HG03469 (cell line): ENCODE measurements around the gene FOXRED2.
A peak's percentile ranks its signal among the peaks of the same experiment; 100 is the strongest.
"Not testable (repeated sequence)": the region's sequence is repeated elsewhere in the genome, so short reads cannot be mapped to it uniquely, and the experiment has no call there.

Experiments used
- ATAC-seq: cut with Tn5 transposase; IDR thresholded peaks from one replicate; pipeline ENCODE4 v1.9.1; 2021; ENCODE audit warnings: mild to moderate bottlenecking, moderate library complexity, moderate number of reproducible peaks; ENCODE audit not compliant: unreplicated experiment

Gene FOXRED2

DNA sequence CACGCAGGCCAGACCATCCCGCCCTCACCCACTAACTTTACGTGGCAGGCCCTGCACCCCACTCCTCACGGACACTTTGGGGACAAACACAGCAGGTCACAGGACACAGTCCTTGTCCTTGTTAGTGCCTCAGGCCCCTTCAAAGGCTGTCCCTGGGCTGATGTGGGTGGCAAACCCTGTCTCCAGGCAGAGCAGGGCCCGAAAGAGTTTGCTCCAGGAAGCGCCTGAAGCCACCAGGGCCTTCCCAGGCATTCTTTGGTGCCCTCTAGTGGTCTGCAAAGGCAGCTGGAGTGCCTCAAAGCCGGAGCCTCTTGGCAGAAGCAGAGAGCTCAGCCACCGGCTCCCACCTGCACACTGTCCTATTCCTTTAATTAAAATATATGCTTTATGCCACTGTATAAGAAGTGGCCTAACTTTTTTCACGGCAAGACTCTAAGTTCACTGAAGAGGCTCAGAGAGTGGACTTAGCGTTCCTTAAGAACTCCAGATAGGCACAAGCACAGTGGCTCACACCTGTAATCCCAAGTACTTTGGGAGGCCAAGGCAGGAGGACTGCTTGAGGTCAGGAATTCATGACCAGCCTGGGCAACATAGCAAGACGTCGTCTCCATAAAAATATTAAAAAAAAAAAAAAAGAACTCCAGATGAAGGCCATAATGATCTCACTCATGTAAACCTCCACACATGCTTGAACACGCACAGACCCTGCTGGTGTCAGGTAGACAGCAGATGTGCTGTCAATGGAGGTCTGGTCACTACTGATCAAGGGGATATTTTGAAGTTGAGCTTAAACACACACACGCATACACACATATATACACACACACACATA is 36.5 kb downstream of the FOXRED2 start:
- ATAC-seq = no peak

DNA sequence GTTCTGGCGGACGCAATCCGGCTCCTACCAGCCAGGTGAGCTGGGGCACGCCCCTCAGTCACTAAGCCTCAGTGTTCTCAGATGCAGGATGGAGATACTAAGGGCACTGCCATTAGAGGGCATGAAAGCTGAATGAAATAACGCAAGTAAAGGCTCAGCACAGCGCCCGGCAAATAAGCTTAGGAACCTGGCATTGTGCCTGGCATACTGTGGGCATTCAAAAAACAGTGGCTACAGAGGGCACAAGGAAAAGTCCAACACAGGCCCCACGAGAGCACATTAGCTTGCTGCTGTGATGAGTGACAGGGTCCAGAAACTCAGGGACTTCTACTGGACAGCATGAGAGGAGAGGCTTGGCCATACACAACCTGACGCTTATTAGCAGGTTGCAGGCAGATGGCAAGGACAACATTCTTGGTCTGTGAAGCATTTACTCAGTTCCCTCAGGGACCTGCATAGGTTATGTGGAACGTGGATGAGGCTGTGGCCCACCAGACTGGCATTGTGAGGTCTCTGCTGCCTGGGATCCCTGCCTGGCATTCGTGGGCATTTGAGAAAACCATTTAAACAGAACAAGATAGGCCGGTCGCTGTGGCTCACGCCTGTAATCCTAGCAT is 37.6 kb downstream of the FOXRED2 start:
- ATAC-seq = no peak

DNA sequence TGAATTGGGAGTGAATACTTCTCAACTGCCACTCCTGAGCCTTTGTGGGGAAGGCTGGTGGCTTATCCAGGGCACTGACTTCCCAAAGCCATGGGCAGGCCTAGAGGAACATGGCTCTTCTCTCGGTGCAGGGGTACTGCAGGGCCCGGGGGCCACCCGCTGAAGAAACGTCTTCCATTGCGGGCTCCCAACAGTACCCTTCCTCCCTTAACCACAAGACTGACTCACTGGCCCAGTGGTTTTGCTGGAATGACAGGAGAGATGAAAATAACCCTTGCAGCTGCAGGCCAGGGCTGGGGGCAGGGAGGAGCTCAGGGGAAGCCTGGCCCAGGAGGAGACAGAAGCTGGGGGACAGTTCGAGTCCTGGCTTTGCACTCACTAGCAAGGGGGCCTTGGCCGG is 38.9 kb downstream of the FOXRED2 start:
- ATAC-seq = no peak

DNA sequence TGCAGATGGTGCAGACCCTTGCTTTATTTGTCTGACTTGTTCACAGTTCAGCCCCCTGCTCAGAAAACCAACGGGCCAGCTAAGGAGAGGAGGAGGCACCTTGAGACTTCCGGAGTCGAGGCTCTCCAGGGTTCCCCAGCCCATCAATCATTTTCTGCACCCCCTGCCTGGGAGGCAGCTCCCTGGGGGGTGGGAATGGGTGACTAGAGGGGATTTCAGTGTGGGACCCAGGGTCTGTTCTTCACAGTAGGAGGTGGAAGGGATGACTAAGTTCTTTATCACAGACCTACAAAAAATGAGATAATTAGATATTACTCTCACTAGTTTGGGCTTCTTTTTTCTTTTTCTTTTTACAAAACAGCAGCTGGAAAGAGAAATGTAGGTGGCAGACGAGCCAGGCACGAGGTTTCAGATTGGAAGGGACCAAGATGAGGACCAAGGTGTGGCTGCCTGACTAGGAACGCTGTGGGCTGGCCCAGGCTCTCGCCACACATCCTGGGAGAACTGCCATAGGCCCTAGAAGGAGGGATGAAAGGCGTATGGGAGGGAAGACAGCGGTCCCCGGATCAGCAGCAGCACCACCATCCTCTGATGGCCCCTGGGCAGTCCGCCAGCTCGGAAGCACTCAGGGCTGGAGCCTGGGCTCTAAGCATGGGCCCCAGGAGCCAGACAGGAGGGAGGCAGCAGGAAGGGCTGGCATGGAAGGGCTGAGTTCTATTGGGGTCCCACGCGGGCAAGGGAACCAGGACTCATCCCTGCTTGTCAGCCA is 39.6 kb downstream of the FOXRED2 start:
- ATAC-seq = no peak

DNA sequence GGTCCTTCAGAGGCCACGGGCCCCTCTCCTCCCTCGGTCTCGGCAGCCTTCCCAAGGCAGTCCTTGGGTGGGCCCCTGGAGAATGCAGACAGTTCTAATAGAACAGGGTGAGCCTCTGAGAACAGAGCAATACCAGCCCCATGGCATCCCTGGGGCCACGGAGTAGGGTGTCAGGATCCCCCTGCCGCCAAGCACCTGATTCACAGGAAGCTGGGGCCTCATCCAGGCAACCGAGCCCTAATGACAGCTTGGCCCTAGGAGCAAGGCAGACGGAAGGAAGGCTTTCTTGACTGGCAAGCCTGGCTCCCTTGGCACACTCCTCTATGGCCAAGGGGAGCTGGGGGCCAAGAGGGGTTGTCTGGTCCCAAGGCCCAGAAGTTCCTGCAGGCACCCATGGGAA is 40.6 kb downstream of the FOXRED2 start:
- ATAC-seq = no peak

DNA sequence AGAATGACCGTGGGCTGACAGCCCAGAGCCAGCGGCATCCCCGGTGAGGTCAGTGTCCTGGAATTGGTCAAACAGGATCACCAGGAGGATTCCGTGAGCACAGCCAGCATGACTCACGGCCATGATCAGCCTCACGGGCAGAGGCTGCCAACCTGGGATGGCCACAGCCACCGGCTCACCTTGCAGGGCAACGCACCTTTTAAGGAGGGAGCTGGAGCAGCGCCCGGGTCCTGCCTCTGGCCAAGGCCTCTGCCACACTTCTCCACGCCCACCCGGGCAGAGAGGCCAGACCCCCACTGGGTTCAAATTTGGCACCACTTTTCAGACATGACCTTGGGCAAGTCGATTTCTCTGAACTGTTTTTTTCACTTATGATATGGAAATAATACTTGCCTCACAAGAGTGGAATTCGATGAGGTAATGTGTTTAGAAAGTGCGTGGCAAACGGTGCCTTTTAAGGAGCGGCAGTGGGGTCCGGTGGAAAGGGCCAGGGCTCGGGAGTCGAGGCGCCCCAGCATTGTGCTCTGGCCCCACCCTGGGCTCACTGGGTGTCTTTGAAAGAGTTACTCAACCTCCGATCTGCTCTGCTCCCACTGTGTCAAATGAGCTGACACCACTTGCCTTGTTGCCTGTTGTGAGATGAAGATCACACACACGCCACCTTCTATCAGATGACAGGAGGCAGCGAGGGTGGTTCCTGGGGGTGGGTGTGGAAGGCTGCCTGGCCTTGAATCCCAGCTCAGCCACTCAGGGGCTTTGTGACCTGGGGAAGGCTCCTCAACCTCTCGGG is 41.4 kb downstream of the FOXRED2 start:
- no peak for ATAC-seq

DNA sequence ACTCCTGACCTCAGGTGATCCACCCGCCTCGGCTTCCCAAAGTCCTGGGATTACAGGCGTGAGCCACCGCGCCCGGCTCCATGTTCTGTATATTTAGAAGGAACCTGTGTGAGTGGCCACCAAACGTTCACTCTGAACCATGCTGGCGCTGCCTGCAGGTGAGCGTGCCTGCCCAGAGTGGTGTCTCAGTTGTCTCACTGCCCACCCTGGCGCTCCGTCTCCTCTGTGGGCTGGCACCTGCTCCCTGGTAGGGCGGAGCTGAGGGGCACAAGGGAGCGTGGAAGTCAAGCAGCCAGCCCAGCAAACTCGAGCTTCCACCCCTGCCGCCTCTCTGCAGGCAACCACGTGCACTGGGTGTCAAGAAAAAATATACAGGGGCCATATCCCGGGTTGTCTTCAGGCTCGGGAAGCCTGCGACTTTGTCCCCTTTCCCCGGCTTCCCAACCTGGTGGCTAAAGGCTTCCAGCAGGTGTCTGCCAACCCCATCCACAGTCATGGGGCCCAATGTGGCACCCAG is 42.1 kb downstream of the FOXRED2 start:
- no peak for ATAC-seq

DNA sequence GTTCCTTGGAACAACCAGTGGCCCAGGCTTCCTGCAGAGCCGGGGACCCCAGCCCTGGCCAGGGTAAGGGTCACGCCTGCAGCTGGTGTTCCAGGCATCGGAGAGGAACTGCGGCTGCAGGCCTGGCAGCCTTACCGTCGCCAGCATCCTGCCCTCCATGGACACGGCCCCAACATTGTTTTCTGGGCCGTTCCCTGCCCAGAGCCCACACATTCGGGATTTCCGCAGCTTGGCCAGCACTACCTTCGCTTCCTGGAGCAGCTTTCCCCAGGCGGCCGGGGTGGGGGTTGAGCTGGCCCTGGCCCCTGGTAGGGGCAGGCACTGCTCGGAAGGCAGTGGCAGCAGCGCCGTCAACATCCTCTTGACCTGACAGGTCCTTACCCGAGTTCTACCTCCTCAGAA is 43.1 kb downstream of the FOXRED2 start:
- no peak for ATAC-seq

DNA sequence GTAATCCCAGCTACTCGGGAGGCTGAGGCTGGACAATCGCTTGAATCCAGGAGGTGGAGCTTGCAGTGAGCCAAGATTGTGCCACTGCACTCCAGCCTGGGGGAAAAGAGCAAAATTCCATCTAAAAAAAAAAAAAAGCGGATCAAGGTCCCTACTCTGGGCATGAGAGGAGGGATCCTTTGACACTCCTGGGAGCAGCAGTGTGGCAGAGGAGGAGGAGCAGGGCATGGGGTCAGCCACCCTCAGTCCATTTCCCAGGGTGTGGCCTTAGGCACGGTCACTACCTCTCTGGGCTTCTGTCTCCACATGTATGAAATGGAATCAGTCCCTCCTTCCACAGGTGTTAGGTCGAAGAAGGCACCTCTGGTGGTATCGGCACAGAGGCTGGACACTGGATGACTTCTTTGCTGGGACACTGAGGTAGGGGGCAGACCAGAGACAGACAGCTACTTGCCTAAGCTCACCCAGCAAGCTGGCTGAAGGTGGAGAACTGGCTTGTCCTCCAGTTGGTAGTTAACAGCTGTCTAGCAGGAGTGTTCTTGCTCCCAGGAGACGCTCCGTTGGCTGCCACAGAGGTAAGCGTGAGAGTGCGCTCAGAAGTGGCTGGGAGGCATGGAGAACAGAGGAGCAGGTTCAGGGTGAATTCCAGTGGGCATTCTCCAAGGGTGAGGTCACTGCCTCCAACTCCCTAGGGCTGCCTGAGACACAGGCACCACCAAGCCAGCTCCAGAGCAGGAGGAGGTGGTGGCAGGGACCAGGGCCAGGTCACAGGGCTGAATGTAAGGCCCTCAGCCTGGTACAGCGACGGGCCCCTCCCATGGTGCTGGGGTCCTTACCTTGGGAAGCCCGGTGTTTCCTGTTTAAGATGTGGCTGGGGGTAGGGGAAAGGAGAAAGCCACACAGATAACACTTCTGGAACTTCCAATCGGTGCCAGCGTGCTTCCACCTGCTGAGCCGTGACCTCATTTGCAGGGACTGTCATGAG is 44.9 kb downstream of the FOXRED2 start:
- ATAC-seq = no peak

DNA sequence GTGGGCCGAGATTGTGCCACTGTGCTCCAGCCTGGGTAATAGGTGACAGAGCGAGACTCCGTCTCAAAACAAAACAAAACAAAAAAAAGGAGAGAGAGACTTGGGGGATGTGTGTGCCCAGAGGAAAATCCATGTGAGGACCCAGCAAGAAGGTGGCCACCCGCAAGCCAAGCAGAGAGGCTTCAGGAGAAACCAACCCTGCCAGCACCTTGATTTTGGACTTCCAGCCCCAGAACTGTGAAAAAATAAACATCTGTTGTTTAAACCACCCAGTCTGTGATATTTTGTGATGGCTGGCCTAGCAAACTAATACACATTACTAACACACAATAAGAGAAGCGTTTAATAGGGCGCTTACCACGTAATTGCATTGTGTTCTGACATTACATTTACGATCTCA is 46.6 kb downstream of the FOXRED2 start:
- ATAC-seq = no peak

DNA sequence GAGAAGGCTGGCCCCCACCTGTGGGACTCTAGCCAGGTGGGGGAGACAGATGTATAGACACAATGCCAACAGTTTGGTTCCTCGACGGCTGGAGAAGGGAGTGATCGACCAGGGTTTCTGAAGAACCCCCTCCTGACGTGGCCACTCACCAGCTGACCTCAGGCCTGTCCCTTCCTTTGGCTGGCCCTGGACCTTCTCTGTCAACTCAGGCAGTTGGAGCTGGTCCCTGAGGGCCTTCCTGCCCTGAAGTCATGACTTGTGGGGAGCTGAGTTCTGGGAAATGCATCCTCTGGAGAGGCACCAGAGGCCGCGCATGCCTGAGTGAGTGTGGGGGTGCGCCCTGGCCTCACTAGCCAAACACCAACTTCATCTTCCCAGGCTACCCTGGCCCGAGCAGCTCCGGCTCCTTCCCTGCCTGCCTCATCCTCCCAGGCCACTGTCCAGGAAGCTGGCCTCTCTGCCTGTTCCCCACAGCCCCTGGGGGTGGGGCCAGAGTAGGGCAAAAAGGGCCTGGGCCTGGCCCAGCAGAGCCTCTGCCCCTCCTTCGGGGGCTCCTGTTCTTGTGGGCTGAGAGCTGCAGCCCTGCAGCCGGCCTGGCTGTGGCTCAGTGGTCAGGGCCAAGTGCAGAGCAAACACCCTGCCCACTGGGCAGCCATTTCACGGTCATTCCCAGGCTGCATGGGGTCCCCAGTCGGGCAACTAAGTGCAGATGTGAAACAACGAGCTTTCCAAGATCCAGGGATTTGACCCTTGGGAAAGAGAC is 49.0 kb downstream of the FOXRED2 start:
- ATAC-seq = no peak

DNA sequence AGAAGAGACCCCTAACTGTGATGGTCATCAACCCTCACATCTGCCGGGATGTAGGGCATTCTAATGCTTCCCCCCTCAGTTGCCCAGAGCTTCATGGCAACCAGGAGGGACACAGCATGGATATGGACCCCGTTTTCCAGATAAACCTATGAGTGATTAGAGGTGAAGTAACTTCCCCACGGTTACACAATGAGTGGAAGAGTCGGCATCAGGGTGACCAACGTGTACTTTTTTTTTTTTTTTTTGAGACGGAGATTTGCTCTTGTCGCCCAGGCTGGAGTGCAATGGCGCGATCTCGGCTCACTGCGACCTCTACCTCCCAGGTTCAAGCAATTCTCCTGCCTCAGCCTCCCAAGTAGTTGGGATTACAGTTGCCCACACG is 50.4 kb downstream of the FOXRED2 start:
- no peak for ATAC-seq

DNA sequence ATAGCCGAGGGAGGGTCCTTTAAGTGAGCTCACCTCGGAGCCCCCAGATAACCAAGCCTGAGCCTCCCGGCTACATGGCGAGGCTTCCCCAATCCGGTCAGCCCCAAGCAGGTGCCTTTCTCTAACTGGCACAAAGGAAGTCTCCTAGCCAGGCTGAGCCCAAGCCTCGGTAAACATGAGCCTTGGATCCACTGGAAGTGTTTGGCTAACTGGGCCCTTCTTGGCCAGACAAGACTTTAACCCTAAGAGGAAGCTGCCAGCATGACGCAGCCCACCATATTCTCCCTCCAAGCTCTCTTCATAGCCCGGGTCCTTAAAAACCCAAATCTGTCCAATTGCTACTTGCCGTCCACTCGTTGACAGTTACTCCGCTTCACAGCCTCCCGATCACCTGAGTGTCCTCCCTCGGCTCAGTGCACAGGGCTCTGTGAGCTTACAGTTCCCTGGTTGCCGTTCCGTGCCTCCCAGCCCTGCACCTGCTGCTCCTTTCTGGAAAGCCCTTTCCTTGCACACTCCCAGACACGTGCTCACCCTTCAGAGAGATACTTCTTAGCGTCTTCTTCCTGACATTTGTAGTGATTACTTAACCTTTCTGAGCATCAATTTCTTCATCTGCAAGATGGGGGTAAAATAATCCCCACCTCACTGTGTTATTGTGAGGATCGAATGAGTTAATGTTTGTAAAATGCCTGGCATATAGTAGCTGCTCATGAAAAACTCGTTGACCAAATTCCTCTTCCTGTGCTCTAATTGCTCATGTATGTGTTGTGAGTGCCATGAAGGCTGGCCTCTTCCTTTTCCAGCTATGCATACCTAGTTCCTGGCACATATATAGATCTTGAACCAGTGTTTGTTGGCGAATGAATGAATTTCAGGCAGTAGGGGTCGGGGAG is 51.0 kb downstream of the FOXRED2 start:
- ATAC-seq = no peak

DNA sequence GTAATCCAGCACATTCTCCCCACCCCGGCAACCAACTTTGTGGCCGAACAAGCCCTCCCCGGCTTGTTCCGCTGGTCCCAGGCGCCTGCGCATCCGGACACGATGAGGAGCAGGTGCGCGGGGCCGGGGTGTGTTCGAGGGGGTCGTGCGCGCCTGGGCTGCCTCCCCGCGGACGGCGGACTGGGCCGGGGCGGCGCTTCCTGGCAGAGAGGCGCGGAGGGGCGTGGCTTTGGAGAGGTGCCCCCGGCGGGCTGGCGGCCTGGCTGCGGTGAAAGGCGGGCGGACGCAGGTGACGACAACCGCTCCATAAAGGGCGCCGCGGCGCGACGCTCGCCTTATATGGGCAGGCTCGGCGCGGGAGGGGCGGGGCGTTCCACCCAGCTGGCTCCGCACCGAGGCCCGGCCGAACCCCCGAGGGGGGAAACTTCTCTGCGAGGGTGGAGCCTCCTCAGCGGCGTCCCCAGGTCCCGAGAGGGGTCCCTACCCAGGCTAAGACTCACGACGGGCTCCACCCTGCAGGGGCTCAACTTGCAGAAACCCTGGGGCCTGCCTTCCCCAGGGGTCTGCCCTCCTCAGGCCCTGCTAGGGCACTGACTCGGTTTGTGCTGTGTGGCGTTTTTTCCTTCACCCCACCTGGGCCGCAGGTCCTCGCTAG is 51.8 kb downstream of the FOXRED2 start:
- ATAC-seq = peak; percentile 52

DNA sequence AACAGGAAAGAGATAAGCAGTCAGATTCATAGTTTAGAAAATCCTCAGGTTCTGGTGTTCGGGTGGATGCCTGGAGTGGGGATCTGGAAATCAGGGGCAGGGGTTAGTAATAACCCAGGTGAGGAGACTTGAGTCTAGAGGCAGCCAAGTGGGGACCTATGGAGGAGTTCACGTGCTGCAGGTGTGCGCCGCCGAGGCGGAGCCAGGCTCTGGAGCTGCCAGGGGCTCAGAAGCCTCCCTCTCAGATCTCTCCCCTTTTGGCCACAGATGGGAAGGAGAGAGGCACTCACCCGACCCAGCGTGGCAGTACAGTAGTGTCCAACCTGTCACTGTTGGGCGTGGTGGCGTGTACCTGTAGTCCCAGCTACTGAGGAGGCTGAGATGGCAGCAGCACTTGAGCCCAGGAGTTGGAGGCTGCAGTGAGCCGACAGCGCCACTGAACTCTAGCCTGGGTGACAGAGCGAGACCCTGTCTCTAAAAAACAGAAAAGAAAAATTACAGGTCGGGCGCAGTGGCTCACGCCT is 52.9 kb downstream of the FOXRED2 start:
- no peak for ATAC-seq

DNA sequence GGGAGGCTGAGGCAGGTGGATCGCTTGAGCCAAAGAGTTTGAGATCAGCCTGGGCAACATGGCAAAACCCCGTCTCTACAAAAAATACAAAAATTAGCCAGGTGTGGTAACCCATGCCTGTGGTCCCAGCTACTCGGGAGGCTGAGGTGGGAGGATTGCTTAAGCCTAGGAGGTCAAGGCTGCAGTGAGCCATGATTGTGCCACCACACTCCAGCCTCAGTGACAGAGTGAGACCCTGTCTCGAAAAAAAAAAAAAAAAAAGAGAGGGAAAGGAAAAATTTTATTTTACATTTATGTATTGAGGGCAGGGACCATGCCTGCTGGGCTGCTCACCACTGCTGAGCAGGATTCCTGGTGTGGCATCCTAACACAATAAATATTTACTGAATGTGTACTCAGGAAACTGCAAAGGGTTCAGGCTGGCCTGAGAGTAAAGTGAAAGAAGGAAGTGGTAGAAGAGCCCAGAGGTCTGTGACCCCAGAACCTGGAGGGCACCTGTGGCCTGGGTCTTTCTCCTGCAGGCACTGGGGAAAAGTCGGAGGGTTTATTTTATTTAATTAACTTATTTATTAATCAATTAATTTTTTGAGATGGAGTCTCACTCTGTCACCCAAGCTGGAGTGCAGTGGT is 53.7 kb downstream of the FOXRED2 start:
- not testable (repeated sequence) for ATAC-seq
